ENCODE measurements around the gene LHX8. TPM values are rescaled to one million over a fixed set of nuclear protein-coding genes. Genes with fewer than 3 reads are reported as not detected.

Gene LHX8
- not detected in 2 replicates for total RNA-seq (2013; cell fraction: nucleolus; rRNA removed)
- not detected in 2 replicates for total RNA-seq (2014; rRNA removed)
- not detected in 2 replicates for total RNA-seq (2014; rRNA removed; fragmentation: Illumina TruSeq; extraction: Trizol)
- not detected in 2 replicates for total RNA-seq (2021)
- not detected for polyA plus RNA-seq (2011; ENCODE audit: low read depth)
- not detected in 2 replicates for polyA plus RNA-seq (2011; rRNA removed)
- not detected in 2 replicates for polyA plus RNA-seq (2011; cell fraction: cytosol; rRNA removed)
- polyA plus RNA-seq (2011; cell fraction: nucleus; rRNA removed): not detected in 2 replicates
- not detected in 2 replicates for polyA plus RNA-seq (2012)
- polyA plus RNA-seq (2014; fragmentation: Illumina TruSeq; extraction: Trizol): not detected in 2 replicates
- polyA plus RNA-seq (2014; fragmentation: Nextera tagmentation; extraction: Ambion mirVana): not detected
- polyA plus RNA-seq (2014; rRNA removed): not detected in 2 replicates
- polyA plus RNA-seq (2016; fragmentation: Nextera tagmentation; extraction: Ambion mirVana): not detected
- polyA minus RNA-seq (2011; rRNA and poly(A)+ RNA removed): not detected in 2 replicates
- polyA minus RNA-seq (2011; cell fraction: cytosol; rRNA and poly(A)+ RNA removed): not detected in 2 replicates
- not detected in 2 replicates for polyA minus RNA-seq (2011; cell fraction: nucleus; rRNA and poly(A)+ RNA removed)
- not detected for Bru-seq, nascent RNA
- BruChase-seq, experiment 1, labeled RNA remaining after a 6-hour chase: not detected
- not detected for BruChase-seq, experiment 2, labeled RNA remaining after a 2-hour chase
- long read RNA-seq, experiment 1: 0 reads
- long read RNA-seq, experiment 2: 0 reads

DNA sequence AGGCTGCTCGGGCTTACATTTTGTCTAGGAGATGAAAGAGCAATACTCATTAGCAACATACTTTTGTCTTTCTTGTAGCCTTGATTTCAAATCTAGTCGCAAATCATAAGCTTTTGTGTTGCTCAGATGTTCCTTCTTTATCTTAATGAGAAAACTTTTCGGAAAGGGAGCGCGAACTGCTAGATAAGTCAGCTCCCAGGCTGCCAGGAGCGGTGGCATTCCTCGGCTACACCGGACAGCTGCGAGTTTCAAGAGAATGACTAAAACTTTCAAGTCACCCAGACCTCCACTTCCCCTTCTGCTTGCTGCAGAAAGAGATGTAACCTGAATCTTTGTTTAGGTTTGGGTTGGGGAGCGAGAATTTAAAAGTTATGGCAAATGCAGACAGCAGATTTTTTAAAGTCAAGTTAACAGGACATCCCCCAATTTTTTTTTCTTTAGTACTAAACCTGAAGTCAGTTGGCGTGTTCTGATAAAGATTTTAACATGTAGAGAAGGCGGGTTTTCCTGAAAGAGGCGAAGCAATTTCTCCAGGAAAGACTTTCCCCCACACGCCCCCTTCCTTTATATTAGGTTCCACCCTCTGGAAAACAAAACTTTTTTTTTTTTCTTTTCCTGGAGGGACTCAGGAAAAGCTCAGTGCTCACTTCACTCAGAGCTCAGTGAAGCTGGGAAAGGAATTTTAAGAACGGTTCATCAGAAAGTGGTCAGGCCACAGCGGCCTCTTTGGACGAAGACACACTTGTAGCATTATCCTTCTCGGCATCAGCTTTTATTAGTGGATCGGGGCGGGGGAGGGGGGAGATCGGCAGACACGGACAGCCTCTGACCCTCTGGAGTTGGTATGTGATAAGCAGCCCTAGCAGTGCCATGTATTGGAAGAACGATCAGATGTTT lies at the start of gene LHX8:
Gene LHX8, plus strand, starts transcription at position 639 of the 897 bp plus-strand sequence. CDS start 2,227 bp downstream, outside the sequence.
- SMC1A ChIA-PET (ENCODE audit: uncharacterized antibody, unreplicated experiment): interaction anchor here (1.4 kb wide), 1 partner anchor 15 kb away, joined by 4 read pairs; no protein-coding TSS in a partner anchor
- CTCF ChIA-PET: no interaction called here
- H3K9ac ChIP-seq (ENCODE audit: control insufficient read depth, insufficient read depth, low read length): no peak within 1 kb of the TSS
- H3K9me3 ChIP-seq (replicated peaks; ENCODE audit: control insufficient read depth, insufficient read depth, low read length): no peaks in the 10 kb centered on the region; the same call in 2 of the 3 replicates
- no peaks in the 10 kb centered on the region for H4K20me1 ChIP-seq (ENCODE audit: control insufficient read depth, insufficient read depth)
- peaks cover 16 to 50% of the 10 kb centered on the region in 2 experiments for H3K27me3 ChIP-seq (replicated peaks in 1 of 2; ENCODE audit: control insufficient read depth in 2 of 2, insufficient read depth in 2 of 2, low read length in 1 of 2)
- no peak for FAIRE-seq
- H3K4me2 ChIP-seq (ENCODE audit: control insufficient read depth, insufficient read depth): peak within 1 kb of the TSS; percentile 57
- H3K79me2 ChIP-seq (ENCODE audit: control insufficient read depth, insufficient read depth, low read length): no peaks in the 10 kb centered on the region
- H2AFZ ChIP-seq (ENCODE audit: control insufficient read depth, low read depth, low read length): no peak within 1 kb of the TSS
- in situ Hi-C loops (cut with MboI): no loop called here
- BruUV-seq (replicated peaks): no TSS peak
- H3K4me1 ChIP-seq (ENCODE audit: control insufficient read depth, insufficient read depth, low read length): no peaks in the 10 kb centered on the region
- no peak within 1 kb of the TSS for H3K27ac ChIP-seq (ENCODE audit: control insufficient read depth, insufficient read depth)
- 5% methylated on average over 23 of the region's 23 CpGs for WGBS (ENCODE audit: insufficient coverage, insufficient replicate concordance, low lambda C conversion rate, missing lambda C conversion rate)
- ATAC-seq: 0 out of 3 replicates have a peak, but pooled peaks have one; percentile 25
- RAD21 ChIA-PET (ENCODE audit: unreplicated experiment): interaction anchor here (0.6 kb wide), 1 partner anchor 67 kb away, joined by 3 read pairs; no protein-coding TSS in a partner anchor
- no peaks in the 10 kb centered on the region for H3K36me3 ChIP-seq (ENCODE audit: control insufficient read depth in 2 of 2, insufficient read depth in 2 of 2, low read length in 1 of 2)
- no peak within 1 kb of the TSS for H3K4me3 ChIP-seq
- intact Hi-C loops (cut with micrococcal nuclease; ENCODE audit: unreplicated experiment): no loop called here
- POLR2A ChIA-PET: interaction anchor here (0.6 kb wide), 1 partner anchor 1956 kb away, joined by 6 read pairs; no protein-coding TSS in a partner anchor
- no peak for DNase-seq (ENCODE audit: low read depth, low spot score)
- TF ChIP-seq BMI1 (IDR thresholded peaks at IDR 0.05; ENCODE audit: borderline replicate concordance) (no peak), HDAC2 (IDR thresholded peaks at IDR 0.05) (no peak), TCF3 (IDR thresholded peaks at IDR 0.05; ENCODE audit: borderline replicate concordance, insufficient read depth, low read depth, low read length) (no peak), TARDBP (IDR thresholded peaks at IDR 0.05; ENCODE audit: borderline replicate concordance) (no peak), SREBF2 (IDR thresholded peaks at IDR 0.05; ENCODE audit: low read length) (no peak), SUZ12 (IDR thresholded peaks at IDR 0.05; ENCODE audit: unreplicated experiment) (peak; percentile 33), MEF2A (IDR thresholded peaks at IDR 0.05; ENCODE audit: insufficient read depth, low read depth, low read length) (no peak), STAT3 (IDR thresholded peaks at IDR 0.05; ENCODE audit: low read depth, low read length) (no peak), ZSCAN29 (IDR thresholded peaks at IDR 0.05) (no peak), ETV6 (conservative IDR thresholded peaks at IDR 0.05 in 1 of 2, IDR thresholded peaks at IDR 0.05 in 1 of 2; ENCODE audit: borderline replicate concordance in 1 of 2, low read depth in 1 of 2) (no peak), RBBP5 (conservative IDR thresholded peaks at IDR 0.05) (no peak), IKZF1 (conservative IDR thresholded peaks at IDR 0.05) (no peak), RAD21 (IDR thresholded peaks at IDR 0.05; ENCODE audit: insufficient read depth, low read depth, low read length) (no peak), RELA (IDR thresholded peaks at IDR 0.05; ENCODE audit: borderline replicate concordance, partially characterized antibody) (no peak), EZH2 (IDR thresholded peaks at IDR 0.05; ENCODE audit: borderline replicate concordance, control insufficient read depth, low read depth, low read length) (0 out of 2 replicates have a peak, but pooled peaks have one; percentile 9)
- TF ChIP-seq, protein P1, sequence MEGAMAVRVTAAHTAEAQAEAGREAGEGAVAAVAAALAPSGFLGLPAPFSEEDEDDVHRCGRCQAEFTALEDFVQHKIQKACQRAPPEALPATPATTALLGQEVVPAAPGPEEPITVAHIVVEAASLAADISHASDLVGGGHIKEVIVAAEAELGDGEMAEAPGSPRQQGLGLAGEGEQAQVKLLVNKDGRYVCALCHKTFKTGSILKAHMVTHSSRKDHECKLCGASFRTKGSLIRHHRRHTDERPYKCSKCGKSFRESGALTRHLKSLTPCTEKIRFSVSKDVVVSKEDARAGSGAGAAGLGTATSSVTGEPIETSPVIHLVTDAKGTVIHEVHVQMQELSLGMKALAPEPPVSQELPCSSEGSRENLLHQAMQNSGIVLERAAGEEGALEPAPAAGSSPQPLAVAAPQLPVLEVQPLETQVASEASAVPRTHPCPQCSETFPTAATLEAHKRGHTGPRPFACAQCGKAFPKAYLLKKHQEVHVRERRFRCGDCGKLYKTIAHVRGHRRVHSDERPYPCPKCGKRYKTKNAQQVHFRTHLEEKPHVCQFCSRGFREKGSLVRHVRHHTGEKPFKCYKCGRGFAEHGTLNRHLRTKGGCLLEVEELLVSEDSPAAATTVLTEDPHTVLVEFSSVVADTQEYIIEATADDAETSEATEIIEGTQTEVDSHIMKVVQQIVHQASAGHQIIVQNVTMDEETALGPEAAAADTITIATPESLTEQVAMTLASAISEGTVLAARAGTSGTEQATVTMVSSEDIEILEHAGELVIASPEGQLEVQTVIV (IDR thresholded peaks at IDR 0.05; ENCODE audit: borderline replicate concordance, partially characterized antibody): no peak
- TF ChIP-seq, protein P2, sequence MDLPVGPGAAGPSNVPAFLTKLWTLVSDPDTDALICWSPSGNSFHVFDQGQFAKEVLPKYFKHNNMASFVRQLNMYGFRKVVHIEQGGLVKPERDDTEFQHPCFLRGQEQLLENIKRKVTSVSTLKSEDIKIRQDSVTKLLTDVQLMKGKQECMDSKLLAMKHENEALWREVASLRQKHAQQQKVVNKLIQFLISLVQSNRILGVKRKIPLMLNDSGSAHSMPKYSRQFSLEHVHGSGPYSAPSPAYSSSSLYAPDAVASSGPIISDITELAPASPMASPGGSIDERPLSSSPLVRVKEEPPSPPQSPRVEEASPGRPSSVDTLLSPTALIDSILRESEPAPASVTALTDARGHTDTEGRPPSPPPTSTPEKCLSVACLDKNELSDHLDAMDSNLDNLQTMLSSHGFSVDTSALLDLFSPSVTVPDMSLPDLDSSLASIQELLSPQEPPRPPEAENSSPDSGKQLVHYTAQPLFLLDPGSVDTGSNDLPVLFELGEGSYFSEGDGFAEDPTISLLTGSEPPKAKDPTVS (IDR thresholded peaks at IDR 0.05; ENCODE audit: low read depth, low read length): no peak
